Ishikawa (cell line): ENCODE data around the gene TBL1X.

Source experiments
- CEBPB ChIP-seq: IDR thresholded peaks from 2 replicates; pipeline ENCODE4 v1.6.1; 2012
- EP300 ChIP-seq: IDR thresholded peaks from 2 replicates; pipeline ENCODE4 v1.6.1; 2012; ENCODE audit warnings: borderline replicate concordance
- RAD21 ChIP-seq: IDR thresholded peaks from 2 replicates; pipeline ENCODE4 v1.6.1; 2012; ENCODE audit warnings: low read depth
- TAF1 ChIP-seq: IDR thresholded peaks from 2 replicates; pipeline ENCODE4 v1.6.1; 2012; ENCODE audit warnings: low read depth, mild to moderate bottlenecking
- TCF12 ChIP-seq: IDR thresholded peaks from 2 replicates; pipeline ENCODE4 v1.6.1; 2012; ENCODE audit warnings: low read depth
- TEAD4 ChIP-seq: IDR thresholded peaks from 2 replicates; pipeline ENCODE4 v1.6.1; 2012
- TF ChIP-seq, protein P1 (sequence below): IDR thresholded peaks from 2 replicates; pipeline ENCODE4 v1.6.1; 2012
- TF ChIP-seq, protein P2 (sequence below): IDR thresholded peaks from 2 replicates; pipeline ENCODE4 v1.6.1; 2012; ENCODE audit warnings: low read depth, mild to moderate bottlenecking

DNA sequence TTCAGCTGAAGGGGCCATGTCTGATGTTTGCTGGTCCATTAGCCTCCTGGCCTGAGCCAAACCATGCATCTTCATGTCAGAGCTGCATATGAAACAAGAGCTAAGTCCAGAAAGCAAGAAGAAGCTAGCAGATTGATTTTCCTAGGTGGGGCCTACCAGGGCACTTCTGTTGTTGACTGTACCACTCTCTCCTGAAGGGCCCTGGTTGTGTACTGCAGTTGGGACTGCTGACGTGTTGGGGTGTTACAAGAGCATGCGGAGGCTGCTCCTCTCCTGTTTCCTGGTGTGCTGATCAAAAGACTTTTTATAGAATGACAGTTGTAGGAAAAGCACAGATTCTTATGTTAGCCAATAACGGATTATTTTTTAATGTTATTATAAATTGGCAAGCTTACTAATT is 145.1 kb downstream of the TBL1X start:
- no peak for TF ChIP-seq TCF12
- no peak for TF ChIP-seq TEAD4
- TF ChIP-seq TAF1, result no peak
- TF ChIP-seq, protein P1, sequence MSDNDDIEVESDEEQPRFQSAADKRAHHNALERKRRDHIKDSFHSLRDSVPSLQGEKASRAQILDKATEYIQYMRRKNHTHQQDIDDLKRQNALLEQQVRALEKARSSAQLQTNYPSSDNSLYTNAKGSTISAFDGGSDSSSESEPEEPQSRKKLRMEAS, result no peak
- no peak for TF ChIP-seq CEBPB
- TF ChIP-seq, protein P2, sequence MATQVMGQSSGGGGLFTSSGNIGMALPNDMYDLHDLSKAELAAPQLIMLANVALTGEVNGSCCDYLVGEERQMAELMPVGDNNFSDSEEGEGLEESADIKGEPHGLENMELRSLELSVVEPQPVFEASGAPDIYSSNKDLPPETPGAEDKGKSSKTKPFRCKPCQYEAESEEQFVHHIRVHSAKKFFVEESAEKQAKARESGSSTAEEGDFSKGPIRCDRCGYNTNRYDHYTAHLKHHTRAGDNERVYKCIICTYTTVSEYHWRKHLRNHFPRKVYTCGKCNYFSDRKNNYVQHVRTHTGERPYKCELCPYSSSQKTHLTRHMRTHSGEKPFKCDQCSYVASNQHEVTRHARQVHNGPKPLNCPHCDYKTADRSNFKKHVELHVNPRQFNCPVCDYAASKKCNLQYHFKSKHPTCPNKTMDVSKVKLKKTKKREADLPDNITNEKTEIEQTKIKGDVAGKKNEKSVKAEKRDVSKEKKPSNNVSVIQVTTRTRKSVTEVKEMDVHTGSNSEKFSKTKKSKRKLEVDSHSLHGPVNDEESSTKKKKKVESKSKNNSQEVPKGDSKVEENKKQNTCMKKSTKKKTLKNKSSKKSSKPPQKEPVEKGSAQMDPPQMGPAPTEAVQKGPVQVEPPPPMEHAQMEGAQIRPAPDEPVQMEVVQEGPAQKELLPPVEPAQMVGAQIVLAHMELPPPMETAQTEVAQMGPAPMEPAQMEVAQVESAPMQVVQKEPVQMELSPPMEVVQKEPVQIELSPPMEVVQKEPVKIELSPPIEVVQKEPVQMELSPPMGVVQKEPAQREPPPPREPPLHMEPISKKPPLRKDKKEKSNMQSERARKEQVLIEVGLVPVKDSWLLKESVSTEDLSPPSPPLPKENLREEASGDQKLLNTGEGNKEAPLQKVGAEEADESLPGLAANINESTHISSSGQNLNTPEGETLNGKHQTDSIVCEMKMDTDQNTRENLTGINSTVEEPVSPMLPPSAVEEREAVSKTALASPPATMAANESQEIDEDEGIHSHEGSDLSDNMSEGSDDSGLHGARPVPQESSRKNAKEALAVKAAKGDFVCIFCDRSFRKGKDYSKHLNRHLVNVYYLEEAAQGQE, result no peak
- TF ChIP-seq EP300, result no peak
- no peak for TF ChIP-seq RAD21
